ENCODE measurements around the gene GP5.

Gene GP5

DNA sequence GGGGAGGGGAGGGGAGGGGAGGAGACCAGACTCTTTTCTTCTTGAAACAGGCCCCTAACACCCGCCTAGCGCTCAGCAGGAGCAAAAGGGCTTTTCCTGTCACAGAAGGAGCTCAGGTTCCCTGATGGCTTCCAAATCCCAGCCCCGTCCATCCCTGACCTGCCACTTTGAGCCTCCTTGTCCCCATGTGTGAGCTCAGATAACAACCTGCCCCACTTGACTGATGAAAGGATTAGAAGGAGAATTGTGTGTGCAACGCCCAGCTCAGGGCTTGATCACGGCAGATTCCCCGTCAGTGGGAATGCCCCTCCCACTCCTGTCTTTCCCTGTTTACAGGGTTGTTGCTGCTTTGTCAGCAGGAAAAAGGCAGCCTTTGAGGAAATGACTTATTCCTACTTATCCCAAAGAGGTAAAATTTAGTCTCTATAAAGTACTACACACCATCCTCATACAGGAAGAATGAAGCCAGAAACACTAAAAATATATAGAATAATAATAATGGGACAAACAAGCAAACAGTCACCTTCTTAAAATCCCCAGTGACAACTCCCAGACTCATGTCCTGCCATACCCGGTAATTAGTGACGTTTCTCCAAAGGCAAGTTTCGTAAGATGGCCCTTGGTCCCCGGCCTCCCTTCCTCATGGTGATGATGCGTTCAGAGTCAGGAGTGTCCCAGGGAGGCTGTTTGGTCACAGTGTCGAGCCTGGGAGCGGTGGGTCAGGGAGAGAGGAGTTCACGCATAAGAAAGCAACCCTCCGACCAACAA is 23.4 kb downstream of the GP5 start:
- DNase-seq, result no peak

- no peak for DNase-seq
These were observed 24.1 kb downstream of the GP5 start for GRCh38 chr3:194374935-194375334.

GRCh38 chr3:194373899-194374298 is 25.2 kb downstream of the GP5 start:
- no peak for DNase-seq

DNA sequence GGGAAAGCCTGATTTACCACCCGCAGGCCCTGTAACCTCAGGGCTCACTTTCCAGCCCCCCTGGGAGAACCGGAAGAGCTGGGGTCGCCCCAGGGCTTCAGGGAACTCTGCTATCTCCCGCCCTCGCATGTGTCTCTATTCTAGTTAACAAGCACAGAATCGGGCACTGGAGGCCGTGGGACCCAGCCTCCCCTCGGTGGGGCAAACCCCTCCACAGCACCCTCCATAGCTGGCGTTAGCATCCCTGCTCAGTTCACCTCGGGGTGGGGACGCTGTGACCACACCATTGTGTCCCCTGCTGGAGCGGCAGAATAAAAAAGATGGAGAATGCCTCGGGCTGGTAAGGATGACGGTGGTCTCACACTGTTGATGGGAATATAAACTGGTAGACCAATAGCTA is 26.0 kb downstream of the GP5 start:
- DNase-seq, result no peak

DNA sequence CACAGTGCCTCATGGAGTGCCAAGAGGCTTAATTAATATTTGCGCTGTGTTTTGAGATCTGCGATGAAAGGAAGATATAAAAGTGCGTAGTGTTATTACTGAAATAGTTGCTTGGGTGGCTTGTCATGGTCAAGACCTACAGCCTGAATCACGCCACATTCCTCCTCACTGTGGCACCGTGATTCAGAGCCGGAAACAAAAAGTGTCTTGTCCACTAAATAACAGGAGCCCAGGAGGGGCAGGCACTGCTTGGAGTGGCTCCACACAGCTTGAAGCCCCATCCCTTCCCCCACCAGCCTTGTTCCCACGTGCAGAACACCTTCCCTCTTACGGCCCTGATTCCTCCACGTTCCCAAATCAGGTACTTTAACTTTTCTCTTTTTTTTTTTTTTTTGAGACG is 28.3 kb downstream of the GP5 start:
- no peak for DNase-seq

GRCh38 chr3:194369522-194370279 is 29.4 kb downstream of the GP5 start, which contains the start of gene LRRC15:
Gene LRRC15 (minus strand): TSS chr3:194369743. CDS start chr3:194361043, 8,700 bp downstream.
- no peak for DNase-seq

GRCh38 chr3:194368918-194369317 is 30.1 kb downstream of the GP5 start:
- DNase-seq, result no peak

DNA sequence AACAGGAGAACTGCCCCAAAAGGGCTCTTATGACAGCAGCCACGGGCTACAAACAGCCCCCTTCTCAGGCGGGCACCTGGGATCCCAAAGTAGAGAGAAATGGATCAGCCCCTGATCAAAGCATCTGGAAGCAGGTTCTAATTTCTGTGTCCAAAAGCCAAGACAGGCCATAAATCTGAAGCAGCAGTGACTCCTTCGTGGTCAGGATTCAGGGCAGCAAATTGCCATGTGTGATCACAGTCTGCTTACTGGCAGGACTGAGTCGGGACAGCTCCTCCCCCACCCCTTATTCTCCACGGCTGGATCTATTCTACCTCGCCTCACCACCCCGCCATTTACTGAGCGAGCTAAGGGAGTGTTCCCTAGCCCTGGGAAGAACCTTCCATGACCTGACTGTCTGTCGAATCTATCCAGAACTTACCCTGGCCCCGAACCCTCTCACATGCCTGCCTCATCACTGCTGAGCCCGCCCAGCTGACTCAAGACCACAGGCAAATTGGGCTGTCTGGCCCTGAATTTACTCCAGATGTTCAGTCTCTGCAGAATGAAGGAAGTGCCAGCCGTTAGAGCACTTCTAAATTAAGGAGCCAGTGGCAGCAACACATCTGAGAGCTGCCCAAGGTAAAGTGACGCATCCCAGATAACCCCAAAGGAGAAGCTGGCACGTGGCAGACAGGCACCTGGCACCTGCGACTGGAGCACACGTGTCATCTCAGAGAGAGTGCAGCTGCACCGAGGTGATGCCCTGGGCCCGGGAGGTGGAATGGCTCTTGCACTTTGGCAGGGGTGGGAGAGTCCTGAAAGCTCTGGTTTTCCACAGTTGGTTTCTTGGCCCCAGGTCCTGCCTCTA is 30.8 kb downstream of the GP5 start:
- DNase-seq, result peak; percentile 66

GRCh38 chr3:194365978-194366490 is 33.0 kb downstream of the GP5 start:
- DNase-seq, result no peak

GRCh38 chr3:194365526-194365925 is 33.5 kb downstream of the GP5 start:
- DNase-seq, result no peak

GRCh38 chr3:194364652-194365434 is 34.2 kb downstream of the GP5 start:
- peak; percentile 82 for DNase-seq

DNA sequence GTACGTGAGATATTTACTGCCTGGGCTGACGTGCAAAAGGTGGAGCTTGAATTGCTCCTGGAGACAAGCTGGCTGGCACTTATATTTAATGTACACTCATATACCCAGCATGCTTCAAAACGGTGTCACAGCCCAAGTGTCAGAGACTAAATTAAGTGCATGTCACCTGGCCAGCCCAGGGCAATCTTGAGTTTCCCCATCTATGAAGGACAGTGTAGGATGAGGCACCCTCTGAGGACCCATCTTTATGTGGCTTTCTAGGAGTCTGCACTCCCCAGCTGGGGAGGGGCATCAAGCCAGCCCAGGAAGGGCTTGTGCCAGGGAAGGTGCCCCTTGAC is 34.8 kb downstream of the GP5 start:
- no peak for DNase-seq

GRCh38 chr3:194360568-194360967 is 38.5 kb downstream of the GP5 start:
- no peak for DNase-seq

DNA sequence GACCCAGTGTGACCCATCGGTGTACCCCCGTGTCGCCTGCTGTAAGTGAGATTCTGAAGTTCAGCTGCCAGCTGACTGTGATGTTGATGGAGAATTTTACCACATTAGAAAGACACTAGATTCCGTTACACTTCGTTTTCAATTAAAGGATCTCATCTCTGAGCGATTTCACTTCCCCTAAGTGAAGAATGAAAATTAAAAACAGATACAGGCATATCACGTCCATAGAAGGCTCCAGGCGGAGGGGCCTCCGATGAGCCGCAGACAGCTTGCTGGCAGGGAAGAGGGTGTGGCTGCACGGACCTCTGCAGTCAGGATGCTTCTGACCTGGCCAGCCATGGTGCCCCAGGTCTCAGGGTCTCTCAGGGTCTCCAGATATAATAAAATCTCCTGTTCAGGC is 41.4 kb downstream of the GP5 start:
- no peak for DNase-seq

DNA sequence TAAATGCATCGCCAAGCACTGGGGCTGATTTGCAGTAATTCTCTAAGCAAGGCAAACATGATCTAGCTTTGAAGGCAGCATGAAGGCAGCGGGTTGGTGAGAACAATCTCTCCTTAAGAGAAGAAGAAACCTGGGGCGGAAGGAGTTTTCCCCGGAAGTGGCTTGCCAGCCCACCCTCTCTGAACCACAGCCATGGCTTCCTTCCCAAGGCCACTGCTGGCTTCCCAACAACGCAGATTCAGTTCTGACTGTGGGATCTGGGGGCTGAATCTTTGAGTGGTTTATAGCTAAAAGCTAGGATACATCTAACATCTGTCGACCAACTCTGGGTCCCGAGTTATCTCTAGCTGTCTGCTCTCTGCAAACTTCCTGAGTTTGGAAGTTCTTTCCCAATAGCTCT is 43.7 kb downstream of the GP5 start:
- DNase-seq, result no peak

GRCh38 chr3:194354315-194354714 is 44.8 kb downstream of the GP5 start:
- no peak for DNase-seq

GRCh38 chr3:194352667-194353246 is 46.3 kb downstream of the GP5 start:
- DNase-seq, result no peak

GRCh38 chr3:194351952-194352536 is 47.0 kb downstream of the GP5 start:
- DNase-seq, result no peak

GRCh38 chr3:194351080-194351672 is 47.9 kb downstream of the GP5 start, which contains the start of gene CPN2:
Gene CPN2 (minus strand): TSS chr3:194351328. CDS start chr3:194342702, 8,626 bp downstream.
- DNase-seq, result no peak

GRCh38 chr3:194350726-194351071 is 48.4 kb downstream of the GP5 start:
- DNase-seq, result no peak

- no peak for DNase-seq
These were observed 50.7 kb downstream of the GP5 start for GRCh38 chr3:194348354-194348753.
